ENCODE results near the gene SPPL2B.

DNA sequence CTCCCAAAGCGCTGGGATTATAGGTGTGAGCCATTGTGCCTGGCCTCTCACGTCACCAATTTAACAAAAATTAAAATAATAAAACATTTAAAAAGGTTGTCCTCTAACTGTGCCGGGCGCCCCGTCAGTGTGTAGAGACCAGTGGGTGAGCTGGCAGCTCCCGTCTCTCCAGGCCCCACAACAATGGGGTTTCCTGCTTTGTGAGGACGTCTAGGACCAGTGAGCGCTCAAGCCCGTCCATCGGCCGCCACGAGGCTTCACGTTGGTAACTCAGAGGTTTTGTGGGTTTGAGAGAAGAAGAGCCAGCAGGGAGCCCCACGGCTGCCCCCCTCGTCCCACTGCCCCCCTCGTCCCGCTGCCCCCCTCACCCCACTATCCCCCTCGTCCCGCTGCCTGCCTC is 4.8 kb upstream of the SPPL2B start:
- TF ChIP-seq, protein P1, sequence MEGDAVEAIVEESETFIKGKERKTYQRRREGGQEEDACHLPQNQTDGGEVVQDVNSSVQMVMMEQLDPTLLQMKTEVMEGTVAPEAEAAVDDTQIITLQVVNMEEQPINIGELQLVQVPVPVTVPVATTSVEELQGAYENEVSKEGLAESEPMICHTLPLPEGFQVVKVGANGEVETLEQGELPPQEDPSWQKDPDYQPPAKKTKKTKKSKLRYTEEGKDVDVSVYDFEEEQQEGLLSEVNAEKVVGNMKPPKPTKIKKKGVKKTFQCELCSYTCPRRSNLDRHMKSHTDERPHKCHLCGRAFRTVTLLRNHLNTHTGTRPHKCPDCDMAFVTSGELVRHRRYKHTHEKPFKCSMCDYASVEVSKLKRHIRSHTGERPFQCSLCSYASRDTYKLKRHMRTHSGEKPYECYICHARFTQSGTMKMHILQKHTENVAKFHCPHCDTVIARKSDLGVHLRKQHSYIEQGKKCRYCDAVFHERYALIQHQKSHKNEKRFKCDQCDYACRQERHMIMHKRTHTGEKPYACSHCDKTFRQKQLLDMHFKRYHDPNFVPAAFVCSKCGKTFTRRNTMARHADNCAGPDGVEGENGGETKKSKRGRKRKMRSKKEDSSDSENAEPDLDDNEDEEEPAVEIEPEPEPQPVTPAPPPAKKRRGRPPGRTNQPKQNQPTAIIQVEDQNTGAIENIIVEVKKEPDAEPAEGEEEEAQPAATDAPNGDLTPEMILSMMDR (IDR thresholded peaks at IDR 0.05), result no peak
- TF ChIP-seq POLR2A (IDR thresholded peaks at IDR 0.05), result no peak
- no peak for TF ChIP-seq EP300 (IDR thresholded peaks at IDR 0.05)

Measured in ovary (tissue), 3 donors.